ENCODE data around the gene UBXN11. TPM values are rescaled to one million over a fixed set of nuclear protein-coding genes. Genes with fewer than 3 reads are reported as not detected.

The UBXN11 gene
- total and polyA plus RNA-seq, 2 of the 13 experiments (the other 11 are each of a cell fraction or from before 2014, with no cell fraction given), result 9.3 to 10.4 TPM

DNA sequence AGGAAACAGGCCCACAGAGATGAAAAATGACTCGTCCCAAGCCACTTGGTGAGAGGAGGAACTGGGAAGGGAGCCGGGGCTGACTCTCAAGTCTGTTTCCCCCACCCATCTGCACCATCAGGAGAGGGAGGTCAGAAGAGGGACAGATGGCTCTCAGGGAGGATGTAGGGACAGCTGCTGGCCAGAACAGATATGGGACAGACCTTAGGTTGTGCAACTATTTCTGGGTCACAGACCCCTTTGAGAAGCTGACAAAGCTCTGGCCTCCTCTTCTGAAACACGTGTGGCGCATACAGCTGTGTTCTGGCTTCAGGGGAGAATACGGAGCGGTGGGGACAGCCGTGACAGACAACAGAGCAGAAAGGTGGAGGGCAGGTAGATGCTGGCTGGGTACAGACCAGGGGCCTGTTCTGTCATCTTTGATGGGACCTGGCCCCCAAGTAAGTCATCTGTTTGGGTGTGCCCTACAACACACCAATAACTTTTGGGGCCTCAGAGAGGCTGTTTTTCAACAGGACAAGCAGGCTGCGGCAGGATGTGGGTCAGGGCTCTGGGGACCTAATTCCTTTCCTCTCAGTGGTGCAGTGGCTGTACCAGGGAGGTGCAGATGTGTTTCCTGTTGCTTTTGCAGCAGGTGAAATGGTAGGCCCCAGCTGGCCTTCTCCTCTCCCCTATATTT lies 19.3 kb downstream of the UBXN11 start:
- no peak overlapping the region for H3K27ac ChIP-seq (ENCODE audit: extremely low read length, insufficient read depth, low read length)
- no peak overlapping the region for H3K9ac ChIP-seq (ENCODE audit: insufficient read depth, low read depth, low read length)
- H3K36me3 ChIP-seq (replicated peaks in 1 of 2; ENCODE audit: control insufficient read depth in 1 of 2, insufficient read depth in 2 of 2, low read length in 2 of 2), result no peaks in the 10 kb centered on the region; a peak in 1 of 5 replicates
- no peak overlapping the region for H2AFZ ChIP-seq (ENCODE audit: low read length)
- WGBS (ENCODE audit: low lambda C conversion rate), result 89% methylated on average over 7 of the region's 8 CpGs
- in situ Hi-C loops (cut with HindIII; ENCODE audit: extremely low pct_ligation_motif_present, low pct_unique_long_range_greater_than_20kb) (loop anchor here (5.0 kb wide), 1 partner anchor 75 kb away; no protein-coding TSS in a partner anchor), intact Hi-C loops (cut with micrococcal nuclease; ENCODE audit: unreplicated experiment) (no loop called here)
- no peaks in the 10 kb centered on the region for H3K9me3 ChIP-seq (ENCODE audit: low read length)
- no peaks in the 10 kb centered on the region for H4K20me1 ChIP-seq (ENCODE audit: insufficient read depth, low read length)
- TF ChIP-seq MXI1 (IDR thresholded peaks at IDR 0.05; ENCODE audit: borderline replicate concordance, low read depth, low read length), result no peak
- TF ChIP-seq ZMAT5 (CRISPR knock-in tag; IDR thresholded peaks at IDR 0.05; ENCODE audit: borderline replicate concordance, low read depth), result no peak
- no peak for TF ChIP-seq RAD51 (IDR thresholded peaks at IDR 0.05; ENCODE audit: borderline replicate concordance)
- TF ChIP-seq AKAP8 (CRISPR knock-in tag; IDR thresholded peaks at IDR 0.05), result no peak
- no peaks in the 10 kb centered on the region for H3K4me1 ChIP-seq (ENCODE audit: insufficient read depth, low read length)
- no peak overlapping the region for H3K4me3 ChIP-seq (replicated peaks in 1 of 3; ENCODE audit: insufficient read depth in 1 of 3, low read depth in 2 of 3, low read length in 3 of 3)
- H3K4me2 ChIP-seq (ENCODE audit: low read depth, low read length), result no peak overlapping the region
- no peaks in the 10 kb centered on the region for H3K79me2 ChIP-seq (ENCODE audit: insufficient read depth, low read length)
- ChIA-PET CTCF (ENCODE audit: low intra/inter-chr PET ratio, low total read pairs) (interaction anchor here (2.7 to 3.4 kb wide), 3 partner anchors 34 to 130 kb away, joined by 22 to 51 read pairs (median 22); no protein-coding TSS in a partner anchor), POLR2A (interaction anchor here (0.5 kb wide), 1 partner anchor 24 kb away, joined by 5 read pairs; no protein-coding TSS in a partner anchor)
- ATAC-seq (no peak), DNase-seq (ENCODE audit: low spot score) (no peak), FAIRE-seq (no peak)
- H3K27me3 ChIP-seq (ENCODE audit: control insufficient read depth in 1 of 2, insufficient read depth in 2 of 2, low read length in 2 of 2), result no peaks in the 10 kb centered on the region
- BruUV-seq (replicated peaks), result no TSS peak

GRCh38 chr1:26286064-26286416 lies 20.4 kb downstream of the UBXN11 start:
- intact Hi-C loops (cut with micrococcal nuclease; ENCODE audit: unreplicated experiment) (no loop called here), in situ Hi-C loops (cut with HindIII; ENCODE audit: extremely low pct_ligation_motif_present, low pct_unique_long_range_greater_than_20kb) (loop anchor here (5.0 kb wide), 1 partner anchor 76 kb away; no protein-coding TSS in a partner anchor)
- WGBS (ENCODE audit: low lambda C conversion rate), result 79% methylated on average over 1 of the region's 2 CpGs
- POLR2A ChIA-PET, result interaction anchor here (1.4 kb wide), 1 partner anchor 78 kb away, joined by 3 read pairs; no protein-coding TSS in a partner anchor
- Histone ChIP-seq H4K20me1 (ENCODE audit: insufficient read depth, low read length) (no peaks in the 10 kb centered on the region), H3K4me1 (ENCODE audit: insufficient read depth, low read length) (peaks cover 2% of the 10 kb centered on the region; the same call in 1 of the 2 replicates), H3K4me2 (ENCODE audit: low read depth, low read length) (no peak overlapping the region), H3K27ac (ENCODE audit: extremely low read length, insufficient read depth, low read length) (no peak overlapping the region), H3K4me3 (replicated peaks in 1 of 3; ENCODE audit: insufficient read depth in 1 of 3, low read depth in 2 of 3, low read length in 3 of 3) (no peak overlapping the region), H3K36me3 (replicated peaks in 1 of 2; ENCODE audit: control insufficient read depth in 1 of 2, insufficient read depth in 2 of 2, low read length in 2 of 2) (no peaks in the 10 kb centered on the region; a peak in 1 of 5 replicates), H3K79me2 (ENCODE audit: insufficient read depth, low read length) (no peaks in the 10 kb centered on the region), H2AFZ (ENCODE audit: low read length) (no peak overlapping the region), H3K9me3 (ENCODE audit: low read length) (no peaks in the 10 kb centered on the region), H3K9ac (ENCODE audit: insufficient read depth, low read depth, low read length) (no peak overlapping the region), H3K27me3 (ENCODE audit: control insufficient read depth in 1 of 2, insufficient read depth in 2 of 2, low read length in 2 of 2) (no peaks in the 10 kb centered on the region)
- DNase-seq (ENCODE audit: low spot score) (no peak), FAIRE-seq (no peak), ATAC-seq (no peak)
- CTCF ChIA-PET (ENCODE audit: low intra/inter-chr PET ratio, low total read pairs), result interaction anchor here (0.7 to 3.4 kb wide), 5 partner anchors 9 to 131 kb away, joined by 3 to 51 read pairs (median 22); no protein-coding TSS in a partner anchor
- no TSS peak for BruUV-seq (replicated peaks)
- TF ChIP-seq, protein P1, sequence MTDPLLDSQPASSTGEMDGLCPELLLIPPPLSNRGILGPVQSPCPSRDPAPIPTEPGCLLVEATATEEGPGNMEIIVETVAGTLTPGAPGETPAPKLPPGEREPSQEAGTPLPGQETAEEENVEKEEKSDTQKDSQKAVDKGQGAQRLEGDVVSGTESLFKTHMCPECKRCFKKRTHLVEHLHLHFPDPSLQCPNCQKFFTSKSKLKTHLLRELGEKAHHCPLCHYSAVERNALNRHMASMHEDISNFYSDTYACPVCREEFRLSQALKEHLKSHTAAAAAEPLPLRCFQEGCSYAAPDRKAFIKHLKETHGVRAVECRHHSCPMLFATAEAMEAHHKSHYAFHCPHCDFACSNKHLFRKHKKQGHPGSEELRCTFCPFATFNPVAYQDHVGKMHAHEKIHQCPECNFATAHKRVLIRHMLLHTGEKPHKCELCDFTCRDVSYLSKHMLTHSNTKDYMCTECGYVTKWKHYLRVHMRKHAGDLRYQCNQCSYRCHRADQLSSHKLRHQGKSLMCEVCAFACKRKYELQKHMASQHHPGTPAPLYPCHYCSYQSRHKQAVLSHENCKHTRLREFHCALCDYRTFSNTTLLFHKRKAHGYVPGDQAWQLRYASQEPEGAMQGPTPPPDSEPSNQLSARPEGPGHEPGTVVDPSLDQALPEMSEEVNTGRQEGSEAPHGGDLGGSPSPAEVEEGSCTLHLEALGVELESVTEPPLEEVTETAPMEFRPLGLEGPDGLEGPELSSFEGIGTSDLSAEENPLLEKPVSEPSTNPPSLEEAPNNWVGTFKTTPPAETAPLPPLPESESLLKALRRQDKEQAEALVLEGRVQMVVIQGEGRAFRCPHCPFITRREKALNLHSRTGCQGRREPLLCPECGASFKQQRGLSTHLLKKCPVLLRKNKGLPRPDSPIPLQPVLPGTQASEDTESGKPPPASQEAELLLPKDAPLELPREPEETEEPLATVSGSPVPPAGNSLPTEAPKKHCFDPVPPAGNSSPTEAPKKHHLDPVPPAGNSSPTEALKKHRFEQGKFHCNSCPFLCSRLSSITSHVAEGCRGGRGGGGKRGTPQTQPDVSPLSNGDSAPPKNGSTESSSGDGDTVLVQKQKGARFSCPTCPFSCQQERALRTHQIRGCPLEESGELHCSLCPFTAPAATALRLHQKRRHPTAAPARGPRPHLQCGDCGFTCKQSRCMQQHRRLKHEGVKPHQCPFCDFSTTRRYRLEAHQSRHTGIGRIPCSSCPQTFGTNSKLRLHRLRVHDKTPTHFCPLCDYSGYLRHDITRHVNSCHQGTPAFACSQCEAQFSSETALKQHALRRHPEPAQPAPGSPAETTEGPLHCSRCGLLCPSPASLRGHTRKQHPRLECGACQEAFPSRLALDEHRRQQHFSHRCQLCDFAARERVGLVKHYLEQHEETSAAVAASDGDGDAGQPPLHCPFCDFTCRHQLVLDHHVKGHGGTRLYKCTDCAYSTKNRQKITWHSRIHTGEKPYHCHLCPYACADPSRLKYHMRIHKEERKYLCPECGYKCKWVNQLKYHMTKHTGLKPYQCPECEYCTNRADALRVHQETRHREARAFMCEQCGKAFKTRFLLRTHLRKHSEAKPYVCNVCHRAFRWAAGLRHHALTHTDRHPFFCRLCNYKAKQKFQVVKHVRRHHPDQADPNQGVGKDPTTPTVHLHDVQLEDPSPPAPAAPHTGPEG (CRISPR knock-in tag; IDR thresholded peaks at IDR 0.05), result no peak
- no peak for TF ChIP-seq HMG20B (CRISPR knock-in tag; conservative IDR thresholded peaks at IDR 0.05)
- TF ChIP-seq NR2F2 (IDR thresholded peaks at IDR 0.05; ENCODE audit: borderline replicate concordance, low read depth), result no peak
- TF ChIP-seq, protein P2, sequence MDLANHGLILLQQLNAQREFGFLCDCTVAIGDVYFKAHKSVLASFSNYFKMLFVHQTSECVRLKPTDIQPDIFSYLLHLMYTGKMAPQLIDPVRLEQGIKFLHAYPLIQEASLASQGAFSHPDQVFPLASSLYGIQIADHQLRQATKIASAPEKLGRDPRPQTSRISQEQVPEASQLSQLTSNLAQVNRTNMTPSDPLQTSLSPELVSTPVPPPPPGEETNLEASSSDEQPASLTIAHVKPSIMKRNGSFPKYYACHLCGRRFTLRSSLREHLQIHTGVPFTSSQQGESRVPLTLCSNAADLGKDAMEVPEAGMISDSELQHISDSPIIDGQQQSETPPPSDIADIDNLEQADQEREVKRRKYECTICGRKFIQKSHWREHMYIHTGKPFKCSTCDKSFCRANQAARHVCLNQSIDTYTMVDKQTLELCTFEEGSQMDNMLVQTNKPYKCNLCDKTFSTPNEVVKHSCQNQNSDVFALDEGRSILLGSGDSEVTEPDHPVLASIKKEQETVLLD (CRISPR knock-in tag; IDR thresholded peaks at IDR 0.05; ENCODE audit: low read depth), result no peak
- TF ChIP-seq PAWR (CRISPR knock-in tag; IDR thresholded peaks at IDR 0.05; ENCODE audit: borderline replicate concordance), result no peak
